Measurements from ENCODE around the gene ZDHHC22.
A peak's percentile ranks its signal among the peaks of the same experiment; 100 is the strongest.

The ZDHHC22 gene

DNA sequence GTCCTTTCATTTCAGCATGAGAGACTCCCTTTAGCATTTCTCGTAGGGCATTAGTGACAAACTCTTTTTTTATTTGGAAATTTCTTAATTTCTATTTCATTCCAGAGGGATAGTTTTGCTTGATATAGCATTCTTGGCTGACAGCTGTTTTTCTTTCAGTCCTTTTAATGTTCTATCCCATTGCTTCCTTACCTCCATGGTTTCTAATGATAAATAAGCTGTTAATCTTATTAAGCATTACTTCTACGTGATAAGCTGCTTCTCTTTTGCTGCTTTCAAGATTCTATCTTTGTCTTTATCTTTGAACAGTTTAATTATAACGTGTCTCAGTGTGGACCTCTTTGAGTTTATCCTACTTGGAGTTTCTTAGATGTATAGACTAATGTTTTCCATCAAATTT is 28.5 kb upstream of the ZDHHC22 start:
- Histone ChIP-seq H3K36me3 (ENCODE audit: control insufficient read depth in 2 of 2, insufficient read depth in 1 of 2, low read length in 2 of 2) (no peaks in the 10 kb centered on the region), H3K4me1 (ENCODE audit: control insufficient read depth, insufficient read depth, low read length) (no peaks in the 10 kb centered on the region), H3K4me3 (ENCODE audit: low read depth, low read length) (no peak overlapping the region), H3K9me3 (ENCODE audit: control insufficient read depth, insufficient read depth, low read depth, low read length) (no peaks in the 10 kb centered on the region), H3K27ac (ENCODE audit: extremely low read depth, low read depth, low read length) (no peak overlapping the region)
- TF ChIP-seq REPIN1 (tag by site-specific recombination; IDR thresholded peaks at IDR 0.05; ENCODE audit: low read depth) (no peak), MZF1 (tag by site-specific recombination; IDR thresholded peaks at IDR 0.05; ENCODE audit: borderline replicate concordance) (no peak), WT1 (tag by site-specific recombination; IDR thresholded peaks at IDR 0.05) (no peak), ZNF140 (tag by site-specific recombination; IDR thresholded peaks at IDR 0.05) (no peak), ZNF549 (tag by site-specific recombination; IDR thresholded peaks at IDR 0.05) (0 out of 2 replicates have a peak, but pooled peaks have one; percentile 6), ZNF747 (tag by site-specific recombination; IDR thresholded peaks at IDR 0.05) (no peak), ZNF404 (tag by site-specific recombination; IDR thresholded peaks at IDR 0.05) (no peak), ZNF596 (tag by site-specific recombination; IDR thresholded peaks at IDR 0.05) (no peak), SETDB1 (IDR thresholded peaks at IDR 0.05; ENCODE audit: insufficient read length, low read length) (peak; percentile 99), TRIM28 (IDR thresholded peaks at IDR 0.05; ENCODE audit: borderline replicate concordance, low read length) (peak; percentile 98), ZNF626 (tag by site-specific recombination; IDR thresholded peaks at IDR 0.05) (0 out of 2 replicates have a peak, but pooled peaks have one; percentile 14)
- TF ChIP-seq, protein P1, sequence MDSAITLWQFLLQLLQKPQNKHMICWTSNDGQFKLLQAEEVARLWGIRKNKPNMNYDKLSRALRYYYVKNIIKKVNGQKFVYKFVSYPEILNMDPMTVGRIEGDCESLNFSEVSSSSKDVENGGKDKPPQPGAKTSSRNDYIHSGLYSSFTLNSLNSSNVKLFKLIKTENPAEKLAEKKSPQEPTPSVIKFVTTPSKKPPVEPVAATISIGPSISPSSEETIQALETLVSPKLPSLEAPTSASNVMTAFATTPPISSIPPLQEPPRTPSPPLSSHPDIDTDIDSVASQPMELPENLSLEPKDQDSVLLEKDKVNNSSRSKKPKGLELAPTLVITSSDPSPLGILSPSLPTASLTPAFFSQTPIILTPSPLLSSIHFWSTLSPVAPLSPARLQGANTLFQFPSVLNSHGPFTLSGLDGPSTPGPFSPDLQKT (IDR thresholded peaks at IDR 0.05; ENCODE audit: borderline replicate concordance, low read depth, low read length): no peak
- TF ChIP-seq, protein P2, sequence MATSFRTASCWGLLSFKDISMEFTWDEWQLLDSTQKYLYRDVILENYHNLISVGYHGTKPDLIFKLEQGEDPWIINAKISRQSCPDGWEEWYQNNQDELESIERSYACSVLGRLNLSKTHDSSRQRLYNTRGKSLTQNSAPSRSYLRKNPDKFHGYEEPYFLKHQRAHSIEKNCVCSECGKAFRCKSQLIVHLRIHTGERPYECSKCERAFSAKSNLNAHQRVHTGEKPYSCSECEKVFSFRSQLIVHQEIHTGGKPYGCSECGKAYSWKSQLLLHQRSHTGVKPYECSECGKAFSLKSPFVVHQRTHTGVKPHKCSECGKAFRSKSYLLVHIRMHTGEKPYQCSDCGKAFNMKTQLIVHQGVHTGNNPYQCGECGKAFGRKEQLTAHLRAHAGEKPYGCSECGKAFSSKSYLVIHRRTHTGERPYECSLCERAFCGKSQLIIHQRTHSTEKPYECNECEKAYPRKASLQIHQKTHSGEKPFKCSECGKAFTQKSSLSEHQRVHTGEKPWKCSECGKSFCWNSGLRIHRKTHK (tag by site-specific recombination; IDR thresholded peaks at IDR 0.05): no peak
- TF ChIP-seq, protein P3, sequence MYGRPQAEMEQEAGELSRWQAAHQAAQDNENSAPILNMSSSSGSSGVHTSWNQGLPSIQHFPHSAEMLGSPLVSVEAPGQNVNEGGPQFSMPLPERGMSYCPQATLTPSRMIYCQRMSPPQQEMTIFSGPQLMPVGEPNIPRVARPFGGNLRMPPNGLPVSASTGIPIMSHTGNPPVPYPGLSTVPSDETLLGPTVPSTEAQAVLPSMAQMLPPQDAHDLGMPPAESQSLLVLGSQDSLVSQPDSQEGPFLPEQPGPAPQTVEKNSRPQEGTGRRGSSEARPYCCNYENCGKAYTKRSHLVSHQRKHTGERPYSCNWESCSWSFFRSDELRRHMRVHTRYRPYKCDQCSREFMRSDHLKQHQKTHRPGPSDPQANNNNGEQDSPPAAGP (tag by site-specific recombination; IDR thresholded peaks at IDR 0.05): no peak
- ChIA-PET CTCF (no interaction called here), POLR2A (no interaction called here)

DNA sequence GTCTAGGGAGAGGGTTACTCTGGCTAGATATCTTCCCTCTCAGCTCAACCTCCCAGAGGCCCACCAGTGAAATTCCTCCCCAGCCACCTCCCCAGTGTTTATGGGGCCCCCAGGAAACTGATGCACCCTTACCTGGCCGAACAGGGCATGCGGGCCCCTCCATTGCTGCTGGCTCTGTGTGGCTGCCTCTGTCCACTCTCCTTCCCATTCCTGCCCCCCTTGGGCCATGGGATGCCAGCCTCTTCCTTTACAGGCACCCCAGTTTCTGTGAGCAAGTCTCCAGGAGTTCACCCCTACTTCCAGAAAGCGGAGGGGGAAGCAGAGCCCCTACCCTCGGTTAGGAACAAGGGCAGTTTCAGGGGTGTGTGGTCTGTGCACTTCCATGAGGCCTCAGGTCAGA is 19.4 kb upstream of the ZDHHC22 start:
- ChIA-PET POLR2A (no interaction called here), CTCF (no interaction called here)
- no peak overlapping the region for H3K4me3 ChIP-seq (ENCODE audit: low read depth, low read length)
- no peaks in the 10 kb centered on the region for H3K9me3 ChIP-seq (ENCODE audit: control insufficient read depth, insufficient read depth, low read depth, low read length)
- no peaks in the 10 kb centered on the region for H3K36me3 ChIP-seq (ENCODE audit: control insufficient read depth in 2 of 2, insufficient read depth in 1 of 2, low read length in 2 of 2)
- H3K27ac ChIP-seq (ENCODE audit: extremely low read depth, low read depth, low read length): no peak overlapping the region
- TF ChIP-seq ZNF335 (tag by site-specific recombination; conservative IDR thresholded peaks at IDR 0.05) (no peak), GLIS1 (tag by site-specific recombination; IDR thresholded peaks at IDR 0.05) (no peak), ZNF433 (tag by site-specific recombination; IDR thresholded peaks at IDR 0.05; ENCODE audit: low read depth) (no peak), ZNF610 (tag by site-specific recombination; IDR thresholded peaks at IDR 0.05; ENCODE audit: borderline replicate concordance) (no peak), ZNF426 (tag by site-specific recombination; IDR thresholded peaks at IDR 0.05) (no peak), ZNF132 (tag by site-specific recombination; IDR thresholded peaks at IDR 0.05; ENCODE audit: borderline replicate concordance) (no peak), ZNF707 (tag by site-specific recombination; IDR thresholded peaks at IDR 0.05) (no peak), ZNF776 (tag by site-specific recombination; IDR thresholded peaks at IDR 0.05; ENCODE audit: borderline replicate concordance) (no peak)
- TF ChIP-seq, protein P4, sequence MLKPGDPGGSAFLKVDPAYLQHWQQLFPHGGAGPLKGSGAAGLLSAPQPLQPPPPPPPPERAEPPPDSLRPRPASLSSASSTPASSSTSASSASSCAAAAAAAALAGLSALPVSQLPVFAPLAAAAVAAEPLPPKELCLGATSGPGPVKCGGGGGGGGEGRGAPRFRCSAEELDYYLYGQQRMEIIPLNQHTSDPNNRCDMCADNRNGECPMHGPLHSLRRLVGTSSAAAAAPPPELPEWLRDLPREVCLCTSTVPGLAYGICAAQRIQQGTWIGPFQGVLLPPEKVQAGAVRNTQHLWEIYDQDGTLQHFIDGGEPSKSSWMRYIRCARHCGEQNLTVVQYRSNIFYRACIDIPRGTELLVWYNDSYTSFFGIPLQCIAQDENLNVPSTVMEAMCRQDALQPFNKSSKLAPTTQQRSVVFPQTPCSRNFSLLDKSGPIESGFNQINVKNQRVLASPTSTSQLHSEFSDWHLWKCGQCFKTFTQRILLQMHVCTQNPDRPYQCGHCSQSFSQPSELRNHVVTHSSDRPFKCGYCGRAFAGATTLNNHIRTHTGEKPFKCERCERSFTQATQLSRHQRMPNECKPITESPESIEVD (tag by site-specific recombination; IDR thresholded peaks at IDR 0.05): no peak
- H3K4me1 ChIP-seq (ENCODE audit: control insufficient read depth, insufficient read depth, low read length): no peaks in the 10 kb centered on the region
